ENCODE measurements around the gene TNKS1BP1.
A peak's percentile ranks its signal among the peaks of the same experiment; 100 is the strongest.
"Not testable (repeated sequence)": the region's sequence is repeated elsewhere in the genome, so short reads cannot be mapped to it uniquely, and the experiment has no call there.

The TNKS1BP1 gene

GRCh38 chr11:57311109-57311936 lies 13.4 kb downstream of the TNKS1BP1 start:
- DNase-seq (ENCODE audit: low read depth): peak; percentile 28

GRCh38 chr11:57310630-57311086 lies 14.1 kb downstream of the TNKS1BP1 start:
- no peak for DNase-seq (ENCODE audit: low read depth)

GRCh38 chr11:57310091-57310490 lies 14.7 kb downstream of the TNKS1BP1 start:
- no peak for DNase-seq (ENCODE audit: low read depth)

- no peak for DNase-seq (ENCODE audit: low read depth)
Observed at GRCh38 chr11:57309106-57310059, 15.4 kb downstream of the TNKS1BP1 start.

GRCh38 chr11:57308426-57309060 lies 16.2 kb downstream of the TNKS1BP1 start:
- no peak for DNase-seq (ENCODE audit: low read depth)

- no peak for DNase-seq (ENCODE audit: low read depth)
Observed at GRCh38 chr11:57307666-57308270, 17.0 kb downstream of the TNKS1BP1 start.

GRCh38 chr11:57306940-57307565 lies 17.7 kb downstream of the TNKS1BP1 start:
- no peak for DNase-seq (ENCODE audit: low read depth)

GRCh38 chr11:57306161-57306876 lies 18.4 kb downstream of the TNKS1BP1 start:
- DNase-seq (ENCODE audit: low read depth): no peak

- DNase-seq (ENCODE audit: low read depth): no peak
Observed at GRCh38 chr11:57305523-57305922, 19.2 kb downstream of the TNKS1BP1 start.

GRCh38 chr11:57303990-57304579 lies 20.7 kb downstream of the TNKS1BP1 start:
- DNase-seq (ENCODE audit: low read depth): no peak

- no peak for DNase-seq (ENCODE audit: low read depth)
Observed at GRCh38 chr11:57303280-57303989, 21.3 kb downstream of the TNKS1BP1 start.

- no peak for DNase-seq (ENCODE audit: low read depth)
Observed at GRCh38 chr11:57302489-57302888, 22.3 kb downstream of the TNKS1BP1 start.

- no peak for DNase-seq (ENCODE audit: low read depth)
Observed at GRCh38 chr11:57301711-57302423, 22.9 kb downstream of the TNKS1BP1 start.

- no peak for DNase-seq (ENCODE audit: low read depth)
Observed at GRCh38 chr11:57300785-57301184, 24.0 kb downstream of the TNKS1BP1 start.

GRCh38 chr11:57299150-57299737 lies 25.5 kb downstream of the TNKS1BP1 start:
- no peak for DNase-seq (ENCODE audit: low read depth)

- no peak for DNase-seq (ENCODE audit: low read depth)
Observed at GRCh38 chr11:57297221-57297620, 27.5 kb downstream of the TNKS1BP1 start.

GRCh38 chr11:57296205-57296604 lies 28.5 kb downstream of the TNKS1BP1 start:
- DNase-seq (ENCODE audit: low read depth): not testable (repeated sequence)

All from activated T-helper 1 cell treated with Interleukin-2 at 50 U/mL for 16 hours (primary cell).